ENCODE results near the gene LMAN1L.

DNA sequence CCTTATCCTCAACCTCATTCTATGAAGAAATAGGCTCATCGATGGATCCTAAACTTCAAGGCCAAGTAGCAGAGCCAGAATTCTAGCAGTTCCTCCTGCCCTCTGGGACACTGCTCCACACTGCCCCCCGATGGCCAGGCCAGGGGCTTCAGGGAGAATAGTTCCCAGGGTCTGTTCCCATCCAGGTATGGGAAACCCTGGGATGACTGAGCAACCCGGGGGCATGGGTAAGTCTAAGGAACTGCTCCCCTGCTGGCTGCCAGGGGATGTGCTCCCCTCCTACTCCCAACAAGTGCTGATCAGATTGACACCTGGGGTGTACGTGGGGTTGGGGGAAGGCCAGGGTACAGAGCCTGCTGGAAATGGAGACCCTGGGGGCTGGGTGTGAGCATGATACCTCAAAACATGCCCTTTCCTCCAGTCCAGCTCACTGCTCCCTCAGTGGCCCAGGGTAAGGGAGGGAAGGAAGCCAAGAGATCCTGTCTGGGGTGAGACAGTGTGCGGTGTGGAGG, 22.7 kb downstream of the LMAN1L start:
- TF ChIP-seq CTCF (IDR thresholded peaks at IDR 0.05), result peak; percentile 67 to 81 (median 78)
- no peak for TF ChIP-seq POLR2A (IDR thresholded peaks at IDR 0.05)
